ENCODE measurements around the gene CUTC. TPM values are rescaled to one million over a fixed set of nuclear protein-coding genes. Genes with fewer than 3 reads are reported as not detected.

Gene CUTC
- total RNA-seq, 1 experiment from 2014 or later = 21.6 TPM

GRCh38 chr10:99758211-99758891 lies 26.3 kb downstream of the CUTC start:
- H3K27ac ChIP-seq (ENCODE audit: insufficient read length, low read depth, low read length) = no peak overlapping the region
- no peak overlapping the region for H4K91ac ChIP-seq (ENCODE audit: insufficient read length, low read depth, low read length)
- no peak overlapping the region for H3K4ac ChIP-seq (ENCODE audit: low read depth, low read length)
- no peak for DNase-seq
- no peak overlapping the region for H3K27ac Mint-ChIP-seq
- no peaks in the 10 kb centered on the region for H3K4me1 ChIP-seq (ENCODE audit: insufficient read depth, low read length)
- H2BK15ac ChIP-seq (ENCODE audit: low read depth, low read length) = no peak overlapping the region
- H2BK12ac ChIP-seq (ENCODE audit: insufficient read length, low read depth, low read length) = no peak overlapping the region
- no peak overlapping the region for H3K18ac ChIP-seq (ENCODE audit: insufficient read length, low read depth, low read length)
- H2BK5ac ChIP-seq (ENCODE audit: insufficient read length, low read length) = no peak overlapping the region
- no peak overlapping the region for H4K8ac ChIP-seq (replicated peaks; ENCODE audit: insufficient read length, low read depth, low read length)
- no peak overlapping the region for H3K56ac ChIP-seq (ENCODE audit: insufficient read length, low read depth, low read length)
- H3K9ac ChIP-seq (ENCODE audit: extremely low read depth, insufficient read length, low read length) = no peak overlapping the region
- no peak overlapping the region for H2AFZ ChIP-seq (ENCODE audit: low read length)
- H3K23ac ChIP-seq (ENCODE audit: insufficient read length, low read depth, low read length) = no peak overlapping the region
- no peaks in the 10 kb centered on the region for H4K20me1 ChIP-seq (ENCODE audit: control insufficient read depth, insufficient read depth, insufficient read length)
- peaks cover 9 to 61% (median 48%) of the 10 kb centered on the region in 3 experiments; a peak in 6 of 7 replicates for H3K36me3 Mint-ChIP-seq (ENCODE audit: insufficient read depth in 1 of 3, low read depth in 3 of 3)
- H3T11ph ChIP-seq (ENCODE audit: low read length) = no peak overlapping the region
- H3K79me2 ChIP-seq (ENCODE audit: insufficient read depth, low read length) = no peaks in the 10 kb centered on the region
- no peaks in the 10 kb centered on the region for H3K9me3 Mint-ChIP-seq
- no peak overlapping the region for H2AK5ac ChIP-seq (ENCODE audit: insufficient read length, low read length)
- H3K4me3 Mint-ChIP-seq = no peak overlapping the region
- no peak overlapping the region for H2BK120ac ChIP-seq (ENCODE audit: low read depth, low read length, poor library complexity, severe bottlenecking)
- no peak for TF ChIP-seq CTCF (conservative IDR thresholded peaks at IDR 0.05)
- H3K23me2 ChIP-seq (ENCODE audit: insufficient read length, low read depth, low read length, poor library complexity, severe bottlenecking) = no peaks in the 10 kb centered on the region
- no peaks in the 10 kb centered on the region for H3K79me1 ChIP-seq (ENCODE audit: insufficient read depth, low read depth, low read length, poor library complexity, severe bottlenecking)
- WGBS (ENCODE audit: extremely low coverage, insufficient read length, low lambda C conversion rate) = no CpG with 5 or more reads among the region's 2 CpGs
- H3K9me3 ChIP-seq (ENCODE audit: control insufficient read depth, low read depth, low read length) = no peaks in the 10 kb centered on the region
- H2BK20ac ChIP-seq (ENCODE audit: low read depth, low read length, poor library complexity, severe bottlenecking) = no peak overlapping the region
- no peak overlapping the region for H3K14ac ChIP-seq (ENCODE audit: insufficient read depth, low read length)
- H3K27me3 Mint-ChIP-seq (ENCODE audit: low read depth) = no peaks in the 10 kb centered on the region
- no peak overlapping the region for H4K5ac ChIP-seq (ENCODE audit: insufficient read length, low read depth, low read length)
- H3K4me2 ChIP-seq (ENCODE audit: insufficient read depth, insufficient read length, low read length) = no peak overlapping the region
- H3K4me1 Mint-ChIP-seq = no peaks in the 10 kb centered on the region
- no peaks in the 10 kb centered on the region for H3K27me3 ChIP-seq (ENCODE audit: insufficient read depth, low read length)

Data from H9 (cell line).